MG63 (cell line): ENCODE measurements around the gene TCERG1L. TPM values are rescaled to one million over a fixed set of nuclear protein-coding genes. Genes with fewer than 3 reads are reported as not detected.

Experiments used
- DNase-seq: peaks from one replicate; pipeline ENCODE4 v3.0.0-alpha.2; 2020
- H3K27me3 ChIP-seq: fragments of 250-450 bp; sonication (Bioruptor Pico); 2 replicates; pipeline ENCODE4 v1.5.1; 2020; ENCODE audit warnings: mild to moderate bottlenecking, moderate library complexity
- H3K36me3 ChIP-seq: fragments of 250-450 bp; sonication (Bioruptor Pico); 2 replicates; pipeline ENCODE4 v1.5.1; 2020; ENCODE audit warnings: mild to moderate bottlenecking, moderate library complexity
- H3K4me3 ChIP-seq: fragments of 250-450 bp; sonication (Bioruptor Pico); 2 replicates; pipeline ENCODE4 v1.5.1; 2020; ENCODE audit warnings: mild to moderate bottlenecking, moderate library complexity
- H3K9me3 ChIP-seq: fragments of 250-450 bp; sonication (Bioruptor Pico); 2 replicates; pipeline ENCODE4 v1.5.1; 2020; ENCODE audit warnings: mild to moderate bottlenecking, moderate library complexity
- total RNA-seq: library from RNA; depleted of rRNA; stranded (reverse); fragments of >200 nt; shearing (Covaris generic); gene quantifications from 2 replicates; pipeline ENCODE4 v1.2.3, GENCODE V29; 2014; ENCODE audit warnings: low replicate concordance

TCERG1L gene
- total RNA-seq, 1 experiment from 2014 or later: not detected

GRCh38 chr10:131131726-131132591 lies 179.6 kb downstream of the TCERG1L start:
- Histone ChIP-seq H3K9me3 (no peaks in the 10 kb centered on the region), H3K4me3 (no peak overlapping the region), H3K36me3 (no peaks in the 10 kb centered on the region), H3K27me3 (no peaks in the 10 kb centered on the region)
- DNase-seq: no peak

GRCh38 chr10:131130025-131130424 lies 181.5 kb downstream of the TCERG1L start:
- H3K27me3 ChIP-seq: no peaks in the 10 kb centered on the region
- no peak for DNase-seq
- H3K4me3 ChIP-seq: no peak overlapping the region
- no peaks in the 10 kb centered on the region for H3K9me3 ChIP-seq
- H3K36me3 ChIP-seq: no peaks in the 10 kb centered on the region

DNA sequence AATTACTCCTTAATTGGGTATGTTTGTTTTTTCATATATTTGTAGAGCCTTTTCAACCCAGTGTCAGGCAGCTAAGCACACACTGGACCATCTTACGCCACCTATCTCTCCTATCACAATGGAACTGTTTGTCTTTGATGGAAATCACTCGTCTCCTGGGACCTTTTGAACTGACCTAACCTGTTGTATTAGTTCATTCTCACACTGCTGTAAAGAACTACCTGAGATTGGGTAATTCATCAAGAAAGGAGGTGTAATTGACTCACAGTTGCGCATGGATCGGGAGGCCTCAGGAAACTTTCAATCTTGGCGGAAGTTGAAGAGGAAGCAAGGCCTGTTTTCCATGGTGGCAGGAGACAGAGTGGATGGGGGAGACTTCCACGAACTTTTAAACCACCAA lies 182.0 kb downstream of the TCERG1L start:
- Histone ChIP-seq H3K9me3 (no peaks in the 10 kb centered on the region), H3K27me3 (no peaks in the 10 kb centered on the region), H3K4me3 (no peak overlapping the region), H3K36me3 (no peaks in the 10 kb centered on the region)
- DNase-seq: no peak

DNA sequence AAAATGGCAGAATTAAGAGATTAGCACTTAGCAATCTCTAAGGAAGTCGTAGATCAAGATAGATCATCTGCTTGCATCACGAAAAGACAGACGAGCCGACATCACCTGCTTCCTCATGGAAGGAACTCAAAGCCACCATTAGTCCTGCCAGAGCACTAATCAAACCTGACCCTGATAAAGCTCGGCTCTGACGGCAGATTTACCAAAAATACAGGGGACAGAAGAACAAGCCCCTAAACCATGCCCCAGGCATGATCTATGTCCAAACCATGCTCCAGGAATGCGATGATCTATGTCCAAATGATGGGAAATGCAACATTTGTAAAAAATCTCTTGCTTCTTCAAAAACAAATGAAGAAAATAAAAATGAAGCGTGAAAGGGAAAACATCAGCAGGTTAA lies 182.8 kb downstream of the TCERG1L start:
- no peak for DNase-seq

DNA sequence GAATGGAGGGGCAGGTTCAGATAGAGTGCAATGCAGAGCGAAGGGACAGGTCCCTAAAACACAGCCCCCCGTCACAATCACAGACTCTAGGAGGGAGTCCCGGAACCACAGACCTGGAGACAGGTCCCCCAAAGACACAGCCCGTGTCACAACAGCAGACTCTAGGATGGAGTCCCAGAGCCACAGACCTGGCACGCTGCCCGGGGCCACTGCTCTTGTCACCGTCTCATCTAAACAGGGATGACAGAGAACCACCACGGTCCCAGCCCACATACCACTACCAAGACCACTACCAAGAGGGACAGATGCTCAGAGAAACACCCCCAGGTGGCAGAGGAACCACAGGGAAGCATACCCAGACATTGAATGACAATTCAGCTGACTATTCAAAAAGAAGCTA lies 183.9 kb downstream of the TCERG1L start:
- H3K4me3 ChIP-seq: no peak overlapping the region
- no peaks in the 10 kb centered on the region for H3K27me3 ChIP-seq
- no peaks in the 10 kb centered on the region for H3K9me3 ChIP-seq
- no peaks in the 10 kb centered on the region for H3K36me3 ChIP-seq
- DNase-seq: no peak

More for the DNA sequence above, 182.8 kb downstream of the TCERG1L start:
- H3K27me3 ChIP-seq: no peaks in the 10 kb centered on the region
- no peaks in the 10 kb centered on the region for H3K9me3 ChIP-seq
- H3K4me3 ChIP-seq: no peak overlapping the region
- H3K36me3 ChIP-seq: no peaks in the 10 kb centered on the region

DNA sequence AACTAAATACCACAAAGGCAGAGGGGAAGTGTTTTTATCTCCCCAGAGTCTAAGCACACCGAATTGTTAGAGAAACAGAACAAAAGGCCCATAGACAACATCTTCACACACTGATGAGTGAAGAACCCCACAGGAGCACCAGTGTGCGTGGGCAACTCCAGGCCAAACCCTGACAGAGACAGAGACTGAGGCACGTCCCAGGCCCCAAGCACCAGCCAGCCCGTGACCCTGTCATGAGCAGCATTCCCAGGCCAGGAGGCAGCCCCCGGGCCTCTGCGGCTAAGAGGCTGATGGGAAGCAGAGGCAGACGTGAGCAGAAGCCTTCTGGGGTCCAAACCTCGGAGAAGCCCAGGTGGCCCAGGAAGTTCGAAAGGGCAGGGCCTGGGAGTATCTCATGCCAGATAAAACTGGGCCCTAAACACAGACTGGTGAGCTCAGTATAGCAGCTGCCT lies 184.4 kb downstream of the TCERG1L start:
- no peaks in the 10 kb centered on the region for H3K27me3 ChIP-seq
- H3K36me3 ChIP-seq: no peaks in the 10 kb centered on the region
- H3K9me3 ChIP-seq: no peaks in the 10 kb centered on the region
- no peak for DNase-seq
- H3K4me3 ChIP-seq: no peak overlapping the region

DNA sequence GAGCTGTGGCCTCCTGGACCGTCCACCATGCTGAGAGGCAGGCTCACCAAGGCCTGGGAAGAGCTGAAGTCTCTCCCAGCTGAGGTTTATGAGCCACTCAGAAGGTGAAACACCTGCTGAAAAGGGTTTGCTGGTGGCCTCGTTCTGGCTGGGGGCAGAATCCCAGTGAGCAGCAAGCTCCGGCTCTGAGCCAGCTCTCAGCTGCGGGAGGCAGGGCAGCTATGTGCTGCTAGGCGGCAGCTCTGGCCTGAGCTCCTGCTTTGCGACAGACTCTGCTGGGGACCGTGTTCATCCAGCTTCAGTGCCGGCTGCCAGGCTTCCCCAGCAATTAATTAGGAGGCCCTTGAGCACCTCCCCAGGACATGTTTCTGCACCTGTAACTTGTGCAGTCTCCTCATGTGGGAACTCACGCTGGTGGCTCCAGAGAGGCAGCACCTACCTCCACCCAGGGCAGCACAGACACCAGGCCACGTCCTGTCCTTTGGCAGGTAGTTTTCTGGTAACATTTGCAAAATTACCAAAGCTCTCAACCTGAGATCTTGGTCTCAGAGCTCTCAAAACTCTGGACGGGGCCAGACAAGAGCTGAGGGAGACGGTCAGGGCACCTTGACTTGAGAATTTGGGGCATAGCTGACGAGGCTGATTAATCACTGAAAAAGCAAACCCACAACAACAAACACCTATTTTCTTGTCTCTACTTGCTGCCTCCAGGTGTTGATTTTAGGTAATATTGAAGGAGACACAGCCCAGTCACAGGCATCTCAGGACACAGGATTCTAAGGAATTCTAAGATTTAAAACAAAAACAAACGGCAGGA lies 185.0 kb downstream of the TCERG1L start:
- H3K9me3 ChIP-seq: no peaks in the 10 kb centered on the region
- H3K4me3 ChIP-seq: no peak overlapping the region
- H3K36me3 ChIP-seq: no peaks in the 10 kb centered on the region
- DNase-seq: no peak
- no peaks in the 10 kb centered on the region for H3K27me3 ChIP-seq

- no peak overlapping the region for H3K4me3 ChIP-seq
- no peak for DNase-seq
- H3K36me3 ChIP-seq: no peaks in the 10 kb centered on the region
- H3K27me3 ChIP-seq: no peaks in the 10 kb centered on the region
- no peaks in the 10 kb centered on the region for H3K9me3 ChIP-seq
These were observed 185.9 kb downstream of the TCERG1L start for GRCh38 chr10:131125511-131126225.

- no peak for DNase-seq
- H3K36me3 ChIP-seq: no peaks in the 10 kb centered on the region
- no peaks in the 10 kb centered on the region for H3K27me3 ChIP-seq
- no peaks in the 10 kb centered on the region for H3K9me3 ChIP-seq
- no peak overlapping the region for H3K4me3 ChIP-seq
These were observed 186.6 kb downstream of the TCERG1L start for GRCh38 chr10:131124945-131125344.

DNA sequence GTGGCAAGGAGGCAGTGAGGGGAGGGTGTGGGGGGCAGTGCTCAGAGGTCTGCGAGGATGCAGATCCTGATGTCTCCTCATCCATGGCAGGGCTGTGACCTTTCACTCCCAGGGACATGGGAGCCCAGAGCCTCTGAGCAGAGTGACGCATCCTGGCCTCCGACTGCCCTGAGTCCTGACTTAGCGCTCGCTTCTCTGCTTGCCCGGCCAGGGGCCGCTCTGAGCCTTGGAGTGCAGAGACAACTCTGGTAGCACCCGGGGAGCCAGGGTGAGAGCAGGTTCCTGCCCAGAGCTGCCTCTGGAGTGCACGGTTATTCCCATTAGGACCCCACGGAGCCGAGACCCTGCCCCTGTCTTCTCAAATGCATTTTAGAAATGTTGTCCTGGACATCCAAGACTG lies 188.0 kb downstream of the TCERG1L start:
- H3K36me3 ChIP-seq: no peaks in the 10 kb centered on the region
- H3K27me3 ChIP-seq: no peaks in the 10 kb centered on the region
- no peak overlapping the region for H3K4me3 ChIP-seq
- no peak for DNase-seq
- no peaks in the 10 kb centered on the region for H3K9me3 ChIP-seq

GRCh38 chr10:131121511-131122035 lies 189.9 kb downstream of the TCERG1L start:
- Histone ChIP-seq H3K36me3 (no peaks in the 10 kb centered on the region), H3K4me3 (no peak overlapping the region), H3K9me3 (no peaks in the 10 kb centered on the region), H3K27me3 (no peaks in the 10 kb centered on the region)
- no peak for DNase-seq

DNA sequence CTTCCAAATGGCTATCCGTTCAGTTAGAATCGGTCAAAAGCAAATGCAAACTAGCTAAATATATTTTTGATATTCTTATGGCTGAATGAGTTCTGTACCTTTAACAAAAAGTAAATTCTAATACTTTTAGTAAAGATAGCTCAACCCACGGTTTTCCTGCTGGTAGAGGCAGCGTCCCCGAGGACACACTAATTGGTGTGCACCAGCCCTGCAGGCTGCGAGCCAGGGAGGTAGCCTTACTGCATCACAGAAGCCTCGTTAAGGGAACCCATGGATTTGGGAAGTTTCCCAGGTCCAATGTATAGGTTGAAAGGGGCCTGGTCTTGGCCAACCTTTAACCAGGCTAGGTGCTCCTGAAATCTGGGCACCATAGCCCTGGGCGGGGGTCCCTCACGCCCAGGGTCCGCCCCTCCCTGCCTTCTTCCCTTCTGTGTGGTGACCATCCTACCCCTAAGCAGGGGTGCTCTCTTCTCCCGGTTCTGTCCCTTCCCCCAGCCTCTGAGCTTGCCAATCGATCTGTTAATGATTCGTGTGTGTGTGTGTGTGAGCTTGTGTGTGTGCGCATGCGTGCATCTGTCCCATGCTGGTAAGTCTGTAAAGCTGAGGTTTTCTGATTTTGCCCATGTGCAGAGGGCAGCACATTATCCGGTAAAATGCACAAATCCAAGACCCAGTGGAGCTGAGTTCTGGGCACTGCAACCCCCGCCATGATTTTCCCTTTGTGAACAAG lies 191.7 kb downstream of the TCERG1L start:
- Histone ChIP-seq H3K9me3 (no peaks in the 10 kb centered on the region), H3K36me3 (no peaks in the 10 kb centered on the region), H3K27me3 (no peaks in the 10 kb centered on the region), H3K4me3 (no peak overlapping the region)
- no peak for DNase-seq

DNA sequence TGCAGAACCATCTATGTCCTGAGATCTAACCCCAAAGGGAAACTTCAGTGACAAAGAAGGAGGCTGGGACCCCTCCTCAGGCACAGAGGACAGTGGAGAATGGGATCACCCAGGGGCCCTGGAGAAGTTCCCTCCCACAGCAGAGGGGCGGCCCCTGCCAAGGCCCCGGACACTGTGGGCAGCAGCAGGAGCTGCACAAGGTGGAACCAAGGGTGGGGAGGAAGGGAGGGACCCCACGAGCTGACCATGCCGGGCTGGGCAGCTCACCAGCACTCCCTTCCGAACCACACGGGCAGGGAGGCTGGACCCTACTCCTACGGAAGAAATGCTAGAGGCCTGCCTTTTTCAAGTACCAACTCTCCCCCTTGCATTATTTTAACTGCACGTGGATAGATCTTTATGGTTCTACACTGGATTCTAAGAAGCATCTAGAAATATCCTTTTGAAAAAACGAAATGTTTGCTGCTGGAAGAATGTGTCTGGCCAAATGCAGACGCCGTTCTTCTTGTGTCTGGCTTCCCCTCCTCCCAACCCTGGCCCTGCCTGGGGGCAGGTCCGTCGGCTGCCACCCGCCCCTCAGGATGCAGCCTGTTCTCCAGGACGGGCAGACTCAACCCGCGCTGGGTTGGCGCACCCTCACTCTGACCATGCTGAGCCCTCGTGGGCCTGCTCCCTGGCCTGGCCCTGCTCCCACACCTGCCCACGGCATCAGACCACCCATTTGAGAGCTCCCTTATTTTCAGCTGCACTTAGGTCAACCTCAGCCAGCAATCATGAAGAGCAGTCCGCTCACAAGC lies 193.9 kb downstream of the TCERG1L start:
- Histone ChIP-seq H3K36me3 (no peaks in the 10 kb centered on the region), H3K9me3 (no peaks in the 10 kb centered on the region), H3K4me3 (no peak overlapping the region), H3K27me3 (no peaks in the 10 kb centered on the region)
- DNase-seq: no peak

GRCh38 chr10:131116991-131117375 lies 194.5 kb downstream of the TCERG1L start:
- H3K9me3 ChIP-seq: no peaks in the 10 kb centered on the region
- H3K36me3 ChIP-seq: no peaks in the 10 kb centered on the region
- H3K4me3 ChIP-seq: no peak overlapping the region
- DNase-seq: no peak
- no peaks in the 10 kb centered on the region for H3K27me3 ChIP-seq

DNA sequence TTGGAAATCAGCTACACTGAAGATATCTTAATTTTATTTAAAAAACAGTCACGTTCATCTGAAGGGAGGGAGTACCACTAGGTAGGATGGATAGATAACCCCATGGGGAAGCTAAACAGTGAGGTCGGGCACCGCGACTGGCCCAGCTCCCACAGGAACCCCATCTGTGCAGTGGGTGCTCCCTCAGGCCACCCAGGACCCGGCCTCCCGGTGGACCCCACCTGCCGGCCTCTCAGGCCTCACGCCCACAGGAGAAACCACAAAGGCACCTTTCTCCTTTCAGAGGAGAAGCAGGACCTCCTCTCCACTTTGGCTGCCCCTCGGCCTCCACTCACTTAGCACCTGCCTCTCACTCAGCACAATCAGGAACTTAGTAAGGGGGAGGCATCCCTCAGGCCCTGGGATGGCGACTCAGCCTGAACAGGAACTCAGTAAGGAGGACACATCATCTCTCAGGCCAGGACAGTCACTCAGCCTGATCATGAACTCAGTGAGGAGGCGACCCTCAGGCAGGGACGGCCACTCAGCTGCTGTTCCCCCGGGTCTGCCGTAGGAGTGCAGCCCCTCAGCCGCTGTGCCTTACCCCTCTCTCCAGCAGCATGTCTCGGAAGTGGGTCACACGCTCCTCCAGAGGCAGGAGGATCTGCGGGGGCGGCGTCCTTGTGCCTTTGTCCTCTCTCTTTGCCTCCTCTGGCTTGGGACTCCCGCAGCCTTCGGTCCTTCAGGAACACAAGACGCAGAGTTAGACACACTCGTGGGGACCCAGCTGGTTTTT lies 195.1 kb downstream of the TCERG1L start:
- no peak for DNase-seq
- no peaks in the 10 kb centered on the region for H3K9me3 ChIP-seq
- no peak overlapping the region for H3K4me3 ChIP-seq
- H3K27me3 ChIP-seq: no peaks in the 10 kb centered on the region
- no peaks in the 10 kb centered on the region for H3K36me3 ChIP-seq
